Measurements from ENCODE around the gene MACROD2. TPM values are rescaled to one million over a fixed set of nuclear protein-coding genes. Genes with fewer than 3 reads are reported as not detected.

The MACROD2 gene
- total RNA-seq, 4 donors from 2014 or later = 2.1 to 28.1 (median 12.6) TPM

DNA sequence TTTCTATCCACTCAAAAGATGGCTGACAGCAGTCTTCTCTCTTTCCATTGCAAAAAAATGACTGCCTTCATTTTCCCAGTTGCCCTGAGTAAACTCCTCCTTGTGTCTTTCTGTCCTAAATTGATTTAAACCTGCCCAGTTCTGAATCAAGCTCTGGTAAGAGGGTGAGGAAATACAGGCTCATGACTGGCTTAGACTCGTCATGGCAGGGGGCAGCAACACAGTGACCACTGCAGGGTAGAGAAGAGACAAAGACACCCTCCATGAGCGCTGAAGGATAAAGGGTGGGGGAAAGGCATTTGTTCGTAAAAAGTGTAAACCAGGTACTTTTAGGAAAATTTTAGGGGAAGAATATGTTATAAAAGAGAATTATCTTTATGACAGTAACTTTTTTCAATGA, 1080.3 kb downstream of the MACROD2 start:
- no peaks in the 10 kb centered on the region for H3K9me3 ChIP-seq
- TF ChIP-seq, protein P1, sequence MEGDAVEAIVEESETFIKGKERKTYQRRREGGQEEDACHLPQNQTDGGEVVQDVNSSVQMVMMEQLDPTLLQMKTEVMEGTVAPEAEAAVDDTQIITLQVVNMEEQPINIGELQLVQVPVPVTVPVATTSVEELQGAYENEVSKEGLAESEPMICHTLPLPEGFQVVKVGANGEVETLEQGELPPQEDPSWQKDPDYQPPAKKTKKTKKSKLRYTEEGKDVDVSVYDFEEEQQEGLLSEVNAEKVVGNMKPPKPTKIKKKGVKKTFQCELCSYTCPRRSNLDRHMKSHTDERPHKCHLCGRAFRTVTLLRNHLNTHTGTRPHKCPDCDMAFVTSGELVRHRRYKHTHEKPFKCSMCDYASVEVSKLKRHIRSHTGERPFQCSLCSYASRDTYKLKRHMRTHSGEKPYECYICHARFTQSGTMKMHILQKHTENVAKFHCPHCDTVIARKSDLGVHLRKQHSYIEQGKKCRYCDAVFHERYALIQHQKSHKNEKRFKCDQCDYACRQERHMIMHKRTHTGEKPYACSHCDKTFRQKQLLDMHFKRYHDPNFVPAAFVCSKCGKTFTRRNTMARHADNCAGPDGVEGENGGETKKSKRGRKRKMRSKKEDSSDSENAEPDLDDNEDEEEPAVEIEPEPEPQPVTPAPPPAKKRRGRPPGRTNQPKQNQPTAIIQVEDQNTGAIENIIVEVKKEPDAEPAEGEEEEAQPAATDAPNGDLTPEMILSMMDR (IDR thresholded peaks at IDR 0.05) = no peak
- TF ChIP-seq POLR2A (IDR thresholded peaks at IDR 0.05) = no peak
- H3K27ac ChIP-seq = no peak overlapping the region
- no peak for DNase-seq
- H3K27me3 ChIP-seq = no peaks in the 10 kb centered on the region
- H3K36me3 ChIP-seq = no peaks in the 10 kb centered on the region
- H3K4me1 ChIP-seq = no peaks in the 10 kb centered on the region
- intact Hi-C loops (cut with DNase I; ENCODE audit: low total_unique reads) = no loop called here
- H3K4me3 ChIP-seq = no peak overlapping the region

DNA sequence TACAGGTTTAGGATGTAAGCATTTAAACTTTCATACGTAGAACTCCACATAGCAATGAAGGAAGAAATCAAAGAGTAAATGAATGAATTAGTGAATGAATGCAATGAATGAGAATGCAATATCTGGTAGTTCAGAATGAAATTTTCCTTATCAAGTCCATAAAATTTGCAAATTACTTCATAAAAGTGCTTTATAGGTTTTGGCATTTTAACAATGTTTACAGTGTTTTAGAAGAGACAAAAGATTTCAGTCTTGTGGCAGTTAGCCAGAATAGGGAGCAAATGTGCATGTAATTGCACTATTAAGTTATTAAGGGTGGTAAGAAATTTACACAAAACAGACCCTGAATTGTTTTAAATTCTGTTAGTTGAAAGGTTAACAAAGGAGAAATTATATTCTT, 1081.5 kb downstream of the MACROD2 start:
- Histone ChIP-seq H3K27ac (no peak overlapping the region), H3K36me3 (no peaks in the 10 kb centered on the region), H3K9me3 (no peaks in the 10 kb centered on the region), H3K4me1 (no peaks in the 10 kb centered on the region), H3K4me3 (no peak overlapping the region), H3K27me3 (no peaks in the 10 kb centered on the region)
- intact Hi-C loops (cut with DNase I; ENCODE audit: low total_unique reads) = no loop called here
- DNase-seq = no peak
- no peak for TF ChIP-seq POLR2A (IDR thresholded peaks at IDR 0.05)
- TF ChIP-seq, protein P1 (IDR thresholded peaks at IDR 0.05) = no peak

DNA sequence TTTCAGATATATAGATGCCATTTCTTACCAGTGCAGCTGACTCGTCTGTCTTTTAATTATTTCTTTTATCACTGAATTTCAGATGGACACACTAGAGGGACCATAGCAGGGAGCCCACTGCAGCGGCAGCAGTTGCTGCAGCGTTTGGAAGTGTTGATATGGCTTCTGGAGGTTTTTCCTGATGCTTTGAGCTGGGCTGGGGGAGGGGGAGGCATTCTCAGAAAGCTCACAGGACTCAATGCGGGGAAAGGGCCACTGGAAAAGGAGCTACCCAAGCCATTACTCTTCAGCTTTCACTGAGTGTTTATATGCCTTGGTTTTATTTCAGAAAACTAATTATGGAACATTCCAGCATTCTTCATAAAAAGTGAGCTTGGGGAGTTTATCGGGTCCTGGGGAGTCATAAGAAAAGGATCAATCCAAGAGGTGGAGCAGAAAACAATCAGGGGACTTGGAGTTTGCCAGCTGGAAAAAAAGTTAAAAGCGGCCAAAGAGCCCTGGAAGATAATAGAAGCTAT, 1082.5 kb downstream of the MACROD2 start:
- no peaks in the 10 kb centered on the region for H3K4me1 ChIP-seq
- no peak for DNase-seq
- TF ChIP-seq, protein P1 (IDR thresholded peaks at IDR 0.05) = no peak
- no peak for TF ChIP-seq POLR2A (IDR thresholded peaks at IDR 0.05)
- intact Hi-C loops (cut with DNase I; ENCODE audit: low total_unique reads) = no loop called here
- no peaks in the 10 kb centered on the region for H3K27me3 ChIP-seq
- H3K36me3 ChIP-seq = no peaks in the 10 kb centered on the region
- H3K27ac ChIP-seq = no peak overlapping the region
- no peaks in the 10 kb centered on the region for H3K9me3 ChIP-seq
- H3K4me3 ChIP-seq = no peak overlapping the region

DNA sequence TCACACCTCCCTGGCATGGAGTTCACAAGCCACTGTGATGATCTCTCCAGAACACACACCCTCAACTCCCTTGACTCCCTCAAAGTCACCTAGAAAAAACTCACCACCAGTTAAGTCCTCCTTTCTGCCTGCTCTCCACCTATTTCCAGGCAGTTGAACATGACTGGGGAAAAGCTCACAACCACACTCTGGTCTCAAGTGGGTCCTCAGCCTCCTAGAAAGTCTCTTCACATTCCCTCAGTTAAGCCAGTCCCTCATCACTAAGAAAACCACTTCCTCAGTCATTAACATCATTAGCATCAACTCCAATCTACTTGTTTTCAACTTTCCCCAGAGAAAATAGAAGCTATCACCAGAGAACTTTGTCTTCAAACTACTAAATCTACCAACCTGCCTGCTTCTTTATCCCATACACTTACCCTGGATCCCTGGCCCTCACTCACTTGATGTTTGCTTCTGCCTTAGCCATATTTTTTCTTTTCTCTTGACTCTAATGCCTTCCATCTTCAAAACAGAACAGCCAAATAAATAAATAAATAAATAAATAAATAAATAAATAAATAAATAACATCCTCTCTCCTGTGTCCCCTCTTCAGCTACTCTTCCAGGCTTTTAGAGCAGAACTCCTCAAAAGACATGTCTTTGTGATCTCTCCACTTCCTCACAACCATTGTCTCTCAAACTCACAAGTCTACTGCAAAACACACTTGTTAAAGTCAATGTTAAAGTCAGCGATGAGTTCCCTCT, 1084.5 kb downstream of the MACROD2 start:
- H3K9me3 ChIP-seq = no peaks in the 10 kb centered on the region
- H3K27ac ChIP-seq = no peak overlapping the region
- H3K4me1 ChIP-seq = no peaks in the 10 kb centered on the region
- DNase-seq = no peak
- no peaks in the 10 kb centered on the region for H3K27me3 ChIP-seq
- H3K4me3 ChIP-seq = no peak overlapping the region
- intact Hi-C loops (cut with DNase I; ENCODE audit: low total_unique reads) = no loop called here
- no peak for TF ChIP-seq POLR2A (IDR thresholded peaks at IDR 0.05)
- TF ChIP-seq, protein P1 (IDR thresholded peaks at IDR 0.05) = no peak
- no peaks in the 10 kb centered on the region for H3K36me3 ChIP-seq

DNA sequence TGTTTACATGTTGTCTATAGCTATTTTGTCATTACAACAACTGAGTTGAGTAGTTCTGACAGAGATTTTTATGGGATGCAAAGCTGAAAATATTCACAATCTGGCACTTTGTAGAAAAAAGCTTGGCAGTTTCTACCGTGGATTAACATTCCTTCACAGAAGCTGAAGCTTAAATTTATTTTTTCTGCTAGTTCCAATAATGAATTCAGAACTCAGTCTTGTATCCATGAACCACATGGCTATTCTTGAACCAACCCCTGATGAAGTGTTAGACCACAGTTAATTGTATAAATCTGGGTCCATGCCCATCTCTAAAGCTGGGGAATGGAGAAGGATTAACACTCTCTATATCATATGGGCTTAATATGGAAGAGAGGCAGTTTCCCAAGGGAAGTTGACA, 1085.9 kb downstream of the MACROD2 start:
- DNase-seq = no peak
- Histone ChIP-seq H3K27ac (no peak overlapping the region), H3K4me1 (no peaks in the 10 kb centered on the region), H3K4me3 (no peak overlapping the region), H3K36me3 (no peaks in the 10 kb centered on the region), H3K27me3 (no peaks in the 10 kb centered on the region), H3K9me3 (no peaks in the 10 kb centered on the region)
- no peak for TF ChIP-seq POLR2A (IDR thresholded peaks at IDR 0.05)
- TF ChIP-seq, protein P1 (IDR thresholded peaks at IDR 0.05) = no peak
- intact Hi-C loops (cut with DNase I; ENCODE audit: low total_unique reads) = no loop called here

All from uterus (tissue), 4 donors.